C4-2B (cell line): Measurements from ENCODE around the gene SND1.

Experiments
- H3K27ac ChIP-seq: fragments of 450-650 bp; 2 replicates; pipeline ENCODE4 v1.5.1; 2017
- CTCF ChIP-seq: fragments of 450-650 bp; conservative IDR thresholded peaks from 2 replicates; pipeline ENCODE4 v1.5.1; 2017; ENCODE audit warnings: mild to moderate bottlenecking
- ZFX ChIP-seq: fragments of 450-650 bp; IDR thresholded peaks from 2 replicates; pipeline ENCODE4 v1.6.1; 2017

The SND1 gene

GRCh38 chr7:127950233-127950935 lies 298.4 kb downstream of the SND1 start:
- TF ChIP-seq ZFX (no peak), CTCF (no peak)
- no peak overlapping the region for H3K27ac ChIP-seq

- TF ChIP-seq ZFX = no peak
- TF ChIP-seq CTCF = no peak
- H3K27ac ChIP-seq = no peak overlapping the region
Measured at GRCh38 chr7:127953423-127954356, 301.7 kb downstream of the SND1 start.

- no peak overlapping the region for H3K27ac ChIP-seq
- TF ChIP-seq CTCF (no peak), ZFX (no peak)
Measured at GRCh38 chr7:127954357-127954748, 302.4 kb downstream of the SND1 start.

GRCh38 chr7:127955051-127955531 lies 303.1 kb downstream of the SND1 start:
- no peak overlapping the region for H3K27ac ChIP-seq
- TF ChIP-seq CTCF = no peak
- no peak for TF ChIP-seq ZFX

- no peak for TF ChIP-seq ZFX
- TF ChIP-seq CTCF = no peak
- H3K27ac ChIP-seq = no peak overlapping the region
Measured at GRCh38 chr7:127957886-127958285, 305.9 kb downstream of the SND1 start.

GRCh38 chr7:127959770-127960169 lies 307.8 kb downstream of the SND1 start:
- TF ChIP-seq CTCF (no peak), ZFX (no peak)

More at GRCh38 chr7:127959770-127960169, 307.8 kb downstream of the SND1 start:
- no peak overlapping the region for H3K27ac ChIP-seq
